ENCODE measurements around the gene FSHR. TPM values are rescaled to one million over a fixed set of nuclear protein-coding genes. Genes with fewer than 3 reads are reported as not detected.

FSHR gene
- total RNA-seq (2014; rRNA removed; shearing (Covaris generic)), result 0.29 TPM in 1 of 2 replicates, not detected in the other

GRCh38 chr2:49154140-49154539, at the start of gene FSHR:
Gene FSHR, minus strand, starts transcription at chr2:49154515. Its CDS starts 98 bp downstream, at chr2:49154417.
- DNase-seq (ENCODE audit: low spot score), result no peak

- DNase-seq (ENCODE audit: low spot score), result no peak
These were observed 45.0 kb upstream of the FSHR start for GRCh38 chr2:49199266-49199665.

- DNase-seq (ENCODE audit: low spot score), result no peak
These were observed 40.4 kb upstream of the FSHR start for GRCh38 chr2:49194701-49195100.

- DNase-seq (ENCODE audit: low spot score), result no peak
These were observed 37.7 kb upstream of the FSHR start for GRCh38 chr2:49192036-49192435.

- DNase-seq (ENCODE audit: low spot score), result no peak
These were observed 35.4 kb upstream of the FSHR start for GRCh38 chr2:49189512-49190225.

- DNase-seq (ENCODE audit: low spot score), result no peak
These were observed 31.8 kb upstream of the FSHR start for GRCh38 chr2:49186050-49186648.

- DNase-seq (ENCODE audit: low spot score), result no peak
These were observed 24.3 kb upstream of the FSHR start for GRCh38 chr2:49178656-49179055.

- no peak for DNase-seq (ENCODE audit: low spot score)
These were observed 22.9 kb upstream of the FSHR start for GRCh38 chr2:49177194-49177593.

- no peak for DNase-seq (ENCODE audit: low spot score)
These were observed 21.5 kb upstream of the FSHR start for GRCh38 chr2:49175831-49176230.

GRCh38 chr2:49174750-49175149, 20.4 kb upstream of the FSHR start:
- no peak for DNase-seq (ENCODE audit: low spot score)

- DNase-seq (ENCODE audit: low spot score), result no peak
These were observed 12.8 kb upstream of the FSHR start for GRCh38 chr2:49167131-49167530.

GRCh38 chr2:49165662-49166061, 11.3 kb upstream of the FSHR start:
- DNase-seq (ENCODE audit: low spot score), result no peak

GRCh38 chr2:49164729-49165128, 10.4 kb upstream of the FSHR start:
- DNase-seq (ENCODE audit: low spot score), result no peak

GRCh38 chr2:49162151-49162550, 7.8 kb upstream of the FSHR start:
- DNase-seq (ENCODE audit: low spot score), result no peak

- no peak for DNase-seq (ENCODE audit: low spot score)
These were observed 576 bp upstream of the FSHR start for GRCh38 chr2:49154891-49155290.

- DNase-seq (ENCODE audit: low spot score), result no peak
These were observed 1.1 kb downstream of the FSHR start for GRCh38 chr2:49153252-49153651.

- DNase-seq (ENCODE audit: low spot score), result no peak
These were observed 1.5 kb downstream of the FSHR start for GRCh38 chr2:49152824-49153223.

GRCh38 chr2:49146401-49146800, 7.9 kb downstream of the FSHR start:
- no peak for DNase-seq (ENCODE audit: low spot score)

GRCh38 chr2:49131801-49132200, 22.5 kb downstream of the FSHR start:
- no peak for DNase-seq (ENCODE audit: low spot score)

- DNase-seq (ENCODE audit: low spot score), result no peak
These were observed 25.3 kb downstream of the FSHR start for GRCh38 chr2:49129034-49129433.

GRCh38 chr2:49123600-49123999, 30.7 kb downstream of the FSHR start:
- DNase-seq (ENCODE audit: low spot score), result no peak

GRCh38 chr2:49122107-49122506, 32.2 kb downstream of the FSHR start:
- DNase-seq (ENCODE audit: low spot score), result no peak

GRCh38 chr2:49113046-49113445, 41.3 kb downstream of the FSHR start:
- no peak for DNase-seq (ENCODE audit: low spot score)

- no peak for DNase-seq (ENCODE audit: low spot score)
These were observed 42.9 kb downstream of the FSHR start for GRCh38 chr2:49111456-49111855.
